Activated naive CD8-positive, alpha-beta T cell (primary cell): Measurements from ENCODE around the gene GSTP1.
A peak's percentile ranks its signal among the peaks of the same experiment; 100 is the strongest.
"Not testable (repeated sequence)": the region's sequence is repeated elsewhere in the genome, so short reads cannot be mapped to it uniquely, and the experiment has no call there.

Source experiments
- H3K27ac Mint-ChIP-seq: one replicate; pipeline ENCODE4 v1.8.0; 2021; ENCODE audit warnings: mixed read lengths
- H3K27me3 Mint-ChIP-seq: one replicate; pipeline ENCODE4 v1.8.0; 2021; ENCODE audit warnings: mixed read lengths
- H3K36me3 Mint-ChIP-seq: one replicate; pipeline ENCODE4 v1.8.0; 2021; ENCODE audit warnings: mixed read lengths
- H3K4me1 Mint-ChIP-seq: one replicate; pipeline ENCODE4 v1.8.0; 2021; ENCODE audit warnings: low read depth, mixed read lengths
- H3K4me3 Mint-ChIP-seq: one replicate; pipeline ENCODE4 v1.8.0; 2021; ENCODE audit warnings: mild to moderate bottlenecking, mixed read lengths
- H3K9me3 Mint-ChIP-seq: one replicate; pipeline ENCODE4 v1.8.0; 2021; ENCODE audit warnings: low read depth, mixed read lengths

GSTP1 gene

GRCh38 chr11:67612751-67613150 is 29.1 kb downstream of the GSTP1 start:
- H3K4me3 Mint-ChIP-seq = no peak overlapping the region
- no peaks in the 10 kb centered on the region for H3K36me3 Mint-ChIP-seq

GRCh38 chr11:67613313-67613959 is 29.8 kb downstream of the GSTP1 start:
- Mint-ChIP-seq H3K4me1 (peaks cover 28% of the 10 kb centered on the region), H3K27me3 (no peaks in the 10 kb centered on the region), H3K9me3 (no peaks in the 10 kb centered on the region), H3K4me3 (peak overlapping the region; percentile 79), H3K36me3 (no peaks in the 10 kb centered on the region), H3K27ac (peak overlapping the region; percentile 97)

More at GRCh38 chr11:67612751-67613150, 29.1 kb downstream of the GSTP1 start:
- peaks cover 34% of the 10 kb centered on the region for H3K4me1 Mint-ChIP-seq
- H3K27ac Mint-ChIP-seq = peak overlapping the region; percentile 97
- H3K27me3 Mint-ChIP-seq = no peaks in the 10 kb centered on the region
- H3K9me3 Mint-ChIP-seq = no peaks in the 10 kb centered on the region

- Mint-ChIP-seq H3K9me3 (no peaks in the 10 kb centered on the region), H3K27me3 (no peaks in the 10 kb centered on the region), H3K4me1 (peaks cover 24% of the 10 kb centered on the region), H3K27ac (peak overlapping the region; percentile 97), H3K36me3 (no peaks in the 10 kb centered on the region), H3K4me3 (peak overlapping the region; percentile 79)
These were observed 30.5 kb downstream of the GSTP1 start for GRCh38 chr11:67613960-67614715.

- no peaks in the 10 kb centered on the region for H3K9me3 Mint-ChIP-seq
- H3K27me3 Mint-ChIP-seq = no peaks in the 10 kb centered on the region
- no peaks in the 10 kb centered on the region for H3K36me3 Mint-ChIP-seq
- peak overlapping the region; percentile 79 for H3K4me3 Mint-ChIP-seq
- H3K4me1 Mint-ChIP-seq = peaks cover 24% of the 10 kb centered on the region
- peak overlapping the region; percentile 97 for H3K27ac Mint-ChIP-seq
These were observed 31.4 kb downstream of the GSTP1 start for GRCh38 chr11:67614730-67615714.

GRCh38 chr11:67615728-67616430 is 32.3 kb downstream of the GSTP1 start:
- Mint-ChIP-seq H3K27ac (peak overlapping the region; percentile 97), H3K4me3 (peak overlapping the region; percentile 58), H3K4me1 (peaks cover 24% of the 10 kb centered on the region), H3K27me3 (no peaks in the 10 kb centered on the region), H3K36me3 (no peaks in the 10 kb centered on the region), H3K9me3 (no peaks in the 10 kb centered on the region)

- Mint-ChIP-seq H3K4me3 (peak overlapping the region; percentile 58), H3K27me3 (no peaks in the 10 kb centered on the region), H3K9me3 (no peaks in the 10 kb centered on the region), H3K4me1 (peaks cover 24% of the 10 kb centered on the region), H3K36me3 (no peaks in the 10 kb centered on the region), H3K27ac (peak overlapping the region; percentile 61)
These were observed 33.0 kb downstream of the GSTP1 start for GRCh38 chr11:67616431-67617242.

- H3K27me3 Mint-ChIP-seq = no peaks in the 10 kb centered on the region
- no peak overlapping the region for H3K4me3 Mint-ChIP-seq
- H3K9me3 Mint-ChIP-seq = no peaks in the 10 kb centered on the region
- H3K27ac Mint-ChIP-seq = no peak overlapping the region
- no peaks in the 10 kb centered on the region for H3K36me3 Mint-ChIP-seq
- H3K4me1 Mint-ChIP-seq = peaks cover 24% of the 10 kb centered on the region
These were observed 33.8 kb downstream of the GSTP1 start for GRCh38 chr11:67617243-67617953.

- not testable (repeated sequence) for H3K27me3 Mint-ChIP-seq, H3K9me3 Mint-ChIP-seq, H3K36me3 Mint-ChIP-seq, H3K4me3 Mint-ChIP-seq, H3K27ac Mint-ChIP-seq
- H3K4me1 Mint-ChIP-seq = peaks cover 13% of the 10 kb centered on the region
These were observed 35.5 kb downstream of the GSTP1 start for GRCh38 chr11:67618901-67619659.

- not testable (repeated sequence) for H3K36me3 Mint-ChIP-seq, H3K4me3 Mint-ChIP-seq, H3K27ac Mint-ChIP-seq, H3K27me3 Mint-ChIP-seq, H3K9me3 Mint-ChIP-seq, H3K4me1 Mint-ChIP-seq
These were observed 36.3 kb downstream of the GSTP1 start for GRCh38 chr11:67619683-67620618.

- not testable (repeated sequence) for H3K36me3 Mint-ChIP-seq, H3K4me3 Mint-ChIP-seq, H3K4me1 Mint-ChIP-seq, H3K27me3 Mint-ChIP-seq, H3K27ac Mint-ChIP-seq, H3K9me3 Mint-ChIP-seq
These were observed 37.0 kb downstream of the GSTP1 start for GRCh38 chr11:67620621-67621020.

- H3K4me3 Mint-ChIP-seq, H3K36me3 Mint-ChIP-seq, H3K27me3 Mint-ChIP-seq, H3K27ac Mint-ChIP-seq, H3K9me3 Mint-ChIP-seq, H3K4me1 Mint-ChIP-seq: not testable (repeated sequence)
These were observed 38.3 kb downstream of the GSTP1 start for GRCh38 chr11:67621928-67622327.

- not testable (repeated sequence) for H3K36me3 Mint-ChIP-seq, H3K9me3 Mint-ChIP-seq, H3K27me3 Mint-ChIP-seq, H3K4me1 Mint-ChIP-seq, H3K27ac Mint-ChIP-seq, H3K4me3 Mint-ChIP-seq
These were observed 39.3 kb downstream of the GSTP1 start for GRCh38 chr11:67622905-67623304.
